ENCODE results near the gene PRUNE2. TPM values are rescaled to one million over a fixed set of nuclear protein-coding genes. Genes with fewer than 3 reads are reported as not detected.

Gene PRUNE2
- total and polyA plus RNA-seq, 4 donors, result 1.3 to 4.5 (median 1.6) TPM

- H3K36me3 ChIP-seq (ENCODE audit: control insufficient read depth in 4 of 4, insufficient read depth in 3 of 4, low read depth in 1 of 4, low read length in 3 of 4), result no peaks in the 10 kb centered on the region
- no peak overlapping the region for H3K9ac ChIP-seq (ENCODE audit: low read depth in 1 of 2, low read length in 2 of 2)
- H3K27ac ChIP-seq (ENCODE audit: low read depth in 1 of 2, low read length in 2 of 2), result no peak overlapping the region
- peaks cover 0 to 8% (median 1%) of the 10 kb centered on the region in 4 donors for H3K27me3 ChIP-seq (ENCODE audit: control insufficient read depth in 4 of 4, insufficient read depth in 4 of 4, low read length in 3 of 4)
- no peaks in the 10 kb centered on the region for H3K4me1 ChIP-seq (ENCODE audit: control insufficient read depth in 4 of 4, insufficient read depth in 4 of 4, low read length in 3 of 4)
- DNase-seq (ENCODE audit: low spot score), result no peak
- H3K9me3 ChIP-seq (ENCODE audit: control insufficient read depth in 4 of 4, low read length in 3 of 4), result no peaks in the 10 kb centered on the region
- TF ChIP-seq, protein P1, sequence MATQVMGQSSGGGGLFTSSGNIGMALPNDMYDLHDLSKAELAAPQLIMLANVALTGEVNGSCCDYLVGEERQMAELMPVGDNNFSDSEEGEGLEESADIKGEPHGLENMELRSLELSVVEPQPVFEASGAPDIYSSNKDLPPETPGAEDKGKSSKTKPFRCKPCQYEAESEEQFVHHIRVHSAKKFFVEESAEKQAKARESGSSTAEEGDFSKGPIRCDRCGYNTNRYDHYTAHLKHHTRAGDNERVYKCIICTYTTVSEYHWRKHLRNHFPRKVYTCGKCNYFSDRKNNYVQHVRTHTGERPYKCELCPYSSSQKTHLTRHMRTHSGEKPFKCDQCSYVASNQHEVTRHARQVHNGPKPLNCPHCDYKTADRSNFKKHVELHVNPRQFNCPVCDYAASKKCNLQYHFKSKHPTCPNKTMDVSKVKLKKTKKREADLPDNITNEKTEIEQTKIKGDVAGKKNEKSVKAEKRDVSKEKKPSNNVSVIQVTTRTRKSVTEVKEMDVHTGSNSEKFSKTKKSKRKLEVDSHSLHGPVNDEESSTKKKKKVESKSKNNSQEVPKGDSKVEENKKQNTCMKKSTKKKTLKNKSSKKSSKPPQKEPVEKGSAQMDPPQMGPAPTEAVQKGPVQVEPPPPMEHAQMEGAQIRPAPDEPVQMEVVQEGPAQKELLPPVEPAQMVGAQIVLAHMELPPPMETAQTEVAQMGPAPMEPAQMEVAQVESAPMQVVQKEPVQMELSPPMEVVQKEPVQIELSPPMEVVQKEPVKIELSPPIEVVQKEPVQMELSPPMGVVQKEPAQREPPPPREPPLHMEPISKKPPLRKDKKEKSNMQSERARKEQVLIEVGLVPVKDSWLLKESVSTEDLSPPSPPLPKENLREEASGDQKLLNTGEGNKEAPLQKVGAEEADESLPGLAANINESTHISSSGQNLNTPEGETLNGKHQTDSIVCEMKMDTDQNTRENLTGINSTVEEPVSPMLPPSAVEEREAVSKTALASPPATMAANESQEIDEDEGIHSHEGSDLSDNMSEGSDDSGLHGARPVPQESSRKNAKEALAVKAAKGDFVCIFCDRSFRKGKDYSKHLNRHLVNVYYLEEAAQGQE (IDR thresholded peaks at IDR 0.05), result no peak
- no peak for TF ChIP-seq NR2F2 (IDR thresholded peaks at IDR 0.05)
- TF ChIP-seq EGR1 (IDR thresholded peaks at IDR 0.05; ENCODE audit: low read depth in 2 of 2), result no peak
- TF ChIP-seq FOXA2 (IDR thresholded peaks at IDR 0.05), result no peak
- TF ChIP-seq CTCF (IDR thresholded peaks at IDR 0.05; ENCODE audit: low read depth, low read length, missing input control), result no peak
- TF ChIP-seq GABPA (IDR thresholded peaks at IDR 0.05 in 1 of 2, conservative IDR thresholded peaks at IDR 0.05 in 1 of 2), result no peak
- TF ChIP-seq ATF3 (IDR thresholded peaks at IDR 0.05), result no peak
- no peak for TF ChIP-seq TAF1 (conservative IDR thresholded peaks at IDR 0.05)
- no peak for TF ChIP-seq ZBTB33 (IDR thresholded peaks at IDR 0.05)
- no peak for TF ChIP-seq YY1 (IDR thresholded peaks at IDR 0.05)
- no peak for TF ChIP-seq HNF4G (IDR thresholded peaks at IDR 0.05)
- WGBS, result 51% methylated on average over 5 of the region's 5 CpGs
- no peak overlapping the region for H3K4me3 ChIP-seq (ENCODE audit: low read depth in 1 of 3, low read length in 3 of 3)
Observed at GRCh38 chr9:76697081-76697480, 208.8 kb downstream of the PRUNE2 start.

GRCh38 chr9:76693912-76694311 lies 212.0 kb downstream of the PRUNE2 start:
- Histone ChIP-seq H3K9me3 (ENCODE audit: control insufficient read depth in 4 of 4, low read length in 3 of 4) (no peaks in the 10 kb centered on the region), H3K4me1 (ENCODE audit: control insufficient read depth in 4 of 4, insufficient read depth in 4 of 4, low read length in 3 of 4) (no peaks in the 10 kb centered on the region), H3K9ac (ENCODE audit: low read depth in 1 of 2, low read length in 2 of 2) (no peak overlapping the region), H3K4me3 (ENCODE audit: low read depth in 1 of 3, low read length in 3 of 3) (no peak overlapping the region), H3K27me3 (ENCODE audit: control insufficient read depth in 4 of 4, insufficient read depth in 4 of 4, low read length in 3 of 4) (peaks cover 0 to 3% (median 1%) of the 10 kb centered on the region in 4 donors), H3K27ac (ENCODE audit: low read depth in 1 of 2, low read length in 2 of 2) (no peak overlapping the region), H3K36me3 (ENCODE audit: control insufficient read depth in 4 of 4, insufficient read depth in 3 of 4, low read depth in 1 of 4, low read length in 3 of 4) (no peaks in the 10 kb centered on the region)
- TF ChIP-seq EGR1 (IDR thresholded peaks at IDR 0.05; ENCODE audit: low read depth in 2 of 2) (no peak), RXRA (IDR thresholded peaks at IDR 0.05) (no peak), GABPA (IDR thresholded peaks at IDR 0.05 in 1 of 2, conservative IDR thresholded peaks at IDR 0.05 in 1 of 2) (no peak)
- TF ChIP-seq, protein P1 (IDR thresholded peaks at IDR 0.05), result no peak
- WGBS, result 71% methylated on average over 5 of the region's 5 CpGs
- DNase-seq (ENCODE audit: low spot score), result no peak
